K562 (cell line): Measurements from ENCODE around the gene CCNL1. TPM values are rescaled to one million over a fixed set of nuclear protein-coding genes. Genes with fewer than 3 reads are reported as not detected.

Experiments used
- ATAC-seq: fragments of 200-7000 bp; cut with Tn5 transposase; 3 replicates; pipeline ENCODE4 v1.9.1; 2020; ENCODE audit warnings: moderate library complexity
- BruUV-seq: library from RNA; stranded (reverse); fragments of 400-500 nt; replicated peaks from 2 replicates; lab custom pipeline; 2021; lab: Mats Ljungman, UMichigan
- CTCF ChIA-PET: fragments of 300-600 bp; formaldehyde crosslinking; extraction: SDS; loops from one replicate; lab custom pipeline; 2021; ENCODE audit warnings: low intra/inter-chr PET ratio; lab: Yijun Ruan, JAX
- POLR2A ChIA-PET: fragments of 300-600, 350-650 bp; sonication (Branson Sonifier 250); formaldehyde crosslinking; extraction: SDS; loops from one replicate; lab custom pipeline; 2021; ENCODE audit warnings: antibody characterized with exemption, inconsistent platforms; lab: Yijun Ruan, JAX
- DNase-seq, 4 experiments: peaks; one replicate each; pipeline versions ENCODE4 v3.0.0 to v3.0.0-alpha.2; 2011 to 2018; ENCODE audit warnings: low spot score in 3 of 4, mixed read lengths in 3 of 4; ENCODE audit errors: extremely low read depth in 1 of 4
- FAIRE-seq: peaks from 2 replicates; lab custom pipeline; 2011; peaks lifted over from hg19 to GRCh38; lab: Jason Lieb, UNC
- H2AFZ ChIP-seq: 2 replicates; pipeline ENCODE4 v1.6.0; 2011; ENCODE audit warnings: low read depth, low read length, control low read depth, inconsistent platforms
- H3K27ac ChIP-seq: fragments of 200-600 bp; 3 replicates; pipeline ENCODE4 v1.8.0; 2011; ENCODE audit warnings: low read depth, mild to moderate bottlenecking, control low read depth, inconsistent platforms, low read length, moderate library complexity, mixed read lengths; ENCODE audit errors: extremely low read depth
- H3K27me3 ChIP-seq, 2 experiments: fragments of 300-600 bp in 1 of 2; 2 replicates in 1 of 2; 3 replicates in 1 of 2; pipeline versions ENCODE4 v1.6.0 to v1.8.0; 2011; ENCODE audit warnings: inconsistent platforms in 2 of 2, low read length in 2 of 2, mild to moderate bottlenecking in 1 of 2, mixed read lengths in 1 of 2, moderate library complexity in 1 of 2; ENCODE audit not compliant: control insufficient read depth in 2 of 2, insufficient read depth in 2 of 2
- H3K36me3 ChIP-seq: fragments of 300-600 bp; 3 replicates; pipeline ENCODE4 v1.8.0; 2011; ENCODE audit warnings: mild to moderate bottlenecking, low read length, inconsistent platforms; ENCODE audit not compliant: control insufficient read depth, insufficient read depth
- H3K4me1 ChIP-seq, 2 experiments: fragments of 200-600 bp in 1 of 2; replicated peaks in 1 of 2; 2 replicates in 1 of 2; 3 replicates in 1 of 2; pipeline versions ENCODE4 v1.5.1 to v1.8.0; 2011; ENCODE audit warnings: inconsistent platforms in 2 of 2, low read length in 2 of 2, mild to moderate bottlenecking in 1 of 2, mixed read lengths in 1 of 2, moderate library complexity in 1 of 2; ENCODE audit not compliant: control insufficient read depth in 2 of 2, insufficient read depth in 2 of 2
- H3K4me2 ChIP-seq: 2 replicates; pipeline ENCODE4 v1.6.1; 2011; ENCODE audit warnings: low read length, control low read depth, inconsistent platforms, mixed read lengths; ENCODE audit not compliant: insufficient read depth
- H3K4me3 ChIP-seq: fragments of 200-600 bp; sonication (generic), shearing (Covaris generic); 2 replicates; pipeline ENCODE4 v1.5.1; 2016; ENCODE audit warnings: control low read depth, inconsistent platforms
- H3K79me2 ChIP-seq: fragments of 200-600 bp; 3 replicates; pipeline ENCODE4 v1.8.0; 2011; ENCODE audit warnings: low read length, inconsistent platforms; ENCODE audit not compliant: control insufficient read depth, insufficient read depth
- H3K9ac ChIP-seq, 2 experiments: 2 replicates each; pipeline versions ENCODE4 v1.6.0 to v1.6.1; 2011; ENCODE audit warnings: low read depth in 2 of 2, low read length in 2 of 2, control low read depth in 1 of 2, inconsistent platforms in 1 of 2, mild to moderate bottlenecking in 1 of 2, mixed read lengths in 1 of 2; ENCODE audit not compliant: insufficient read depth in 1 of 2
- H3K9me1 ChIP-seq: one replicate; pipeline ENCODE4 v1.6.0; 2011; ENCODE audit warnings: inconsistent platforms, mild to moderate bottlenecking, low read length, moderate library complexity; ENCODE audit not compliant: control insufficient read depth, insufficient read depth
- H3K9me3 ChIP-seq: replicated peaks from 2 replicates; pipeline ENCODE4 v1.5.1; 2011; ENCODE audit warnings: low read depth, low read length, inconsistent platforms; ENCODE audit not compliant: control insufficient read depth, insufficient read depth
- H4K20me1 ChIP-seq: replicated peaks from 2 replicates; pipeline ENCODE4 v1.6.1; 2011; ENCODE audit warnings: low read length, inconsistent platforms, mixed read lengths; ENCODE audit not compliant: control insufficient read depth, insufficient read depth
- ERF ChIP-seq: fragments of 450-650 bp; formaldehyde crosslinking; IDR thresholded peaks from 2 replicates; pipeline ENCODE4 v1.4.0; 2020; ENCODE audit warnings: mild to moderate bottlenecking, mixed read lengths
- KLF13 ChIP-seq: fragments of 450-650 bp; IDR thresholded peaks from 2 replicates; pipeline ENCODE4 v1.6.1; 2016; ENCODE audit warnings: missing genetic modification characterization, low read depth, mild to moderate bottlenecking, missing compliant biosample characterization, moderate library complexity, borderline replicate concordance
- MTF1 ChIP-seq: fragments of 250-450 bp; sonication (Bioruptor Pico); IDR thresholded peaks from 2 replicates; pipeline ENCODE4 v1.9.0; 2021; ENCODE audit warnings: moderate library complexity, mild to moderate bottlenecking, inconsistent platforms, borderline replicate concordance
- NCOR1 ChIP-seq: fragments of 450-650 bp; IDR thresholded peaks from 2 replicates; pipeline ENCODE4 v1.6.1; 2016; ENCODE audit warnings: mild to moderate bottlenecking, moderate library complexity
- RB1 ChIP-seq: fragments of 450-650 bp; IDR thresholded peaks from 2 replicates; pipeline ENCODE4 v1.6.1; 2017; ENCODE audit warnings: low read depth, mild to moderate bottlenecking
- SMARCE1 ChIP-seq: fragments of 450-650 bp; IDR thresholded peaks from 2 replicates; pipeline ENCODE4 v1.7.1; 2016; ENCODE audit warnings: mild to moderate bottlenecking
- ZNF518B ChIP-seq: fragments of 250-450 bp; sonication (Bioruptor Pico); IDR thresholded peaks from 2 replicates; pipeline ENCODE4 v1.5.0; 2021; ENCODE audit warnings: mild to moderate bottlenecking, moderate library complexity
- WGBS: fragments of 100-300 bp; shearing (Covaris generic); methylation state at CpG from one replicate; pipeline ENCODE4 v1.1.6; 2016; ENCODE audit warnings: low coverage, mixed read lengths; ENCODE audit not compliant: insufficient coverage; ENCODE audit errors: missing lambda C conversion rate; 5-methylcytosine and 5-hydroxymethylcytosine counted together
- in situ Hi-C: fragments of 300-500 bp; cut with MboI; formaldehyde crosslinking; loops from 4 replicates; pipeline ENCODE4 v1.15.0; 2018; ENCODE audit warnings: inconsistent platforms, mixed read lengths
- intact Hi-C: fragments of 100-400 bp; cut with micrococcal nuclease; formaldehyde crosslinking; loops from 2 replicates; pipeline ENCODE4 v1.14.2; 2022
- polyA plus RNA-seq, 8 experiments: library from polyadenylated mRNA; depleted of rRNA in 4 of 8; stranded (reverse) in 5 of 8; unstranded in 3 of 8; fragments of >200 nt; fragmentation: Nextera tagmentation in 2 of 8; fragmentation: Illumina TruSeq in 1 of 8; extraction: Ambion mirVana in 2 of 8; extraction: Trizol in 1 of 8; gene quantifications; 2 replicates each; pipeline versions ENCODE4 v1.2.1 to v1.2.3, GENCODE V29; 2011 to 2014; ENCODE audit warnings: inconsistent platforms in 1 of 8, missing spikeins in 1 of 8
- total RNA-seq, 7 experiments: library from RNA; depleted of rRNA in 6 of 7; stranded (reverse); fragments of >200 nt in 6 of 7; fragmentation: Illumina TruSeq in 2 of 7; extraction: Trizol in 2 of 7; gene quantifications; 2 replicates each; pipeline versions ENCODE4 v1.2.1 to v1.2.3, GENCODE V29; 2011 to 2021; ENCODE audit warnings: low replicate concordance in 1 of 7
- TF ChIP-seq, protein P1 (sequence below): fragments of 200-800 bp; sonication (Bioruptor generic); IDR thresholded peaks from 2 replicates; pipeline ENCODE4 v1.6.1; 2016; ENCODE audit warnings: missing genetic modification characterization, missing compliant biosample characterization

The CCNL1 gene
- total and polyA plus RNA-seq, 9 of the 15 experiments (the other 6 are each of a cell fraction or from before 2014, with no cell fraction given) = 16.1 to 186 (median 132) TPM

DNA sequence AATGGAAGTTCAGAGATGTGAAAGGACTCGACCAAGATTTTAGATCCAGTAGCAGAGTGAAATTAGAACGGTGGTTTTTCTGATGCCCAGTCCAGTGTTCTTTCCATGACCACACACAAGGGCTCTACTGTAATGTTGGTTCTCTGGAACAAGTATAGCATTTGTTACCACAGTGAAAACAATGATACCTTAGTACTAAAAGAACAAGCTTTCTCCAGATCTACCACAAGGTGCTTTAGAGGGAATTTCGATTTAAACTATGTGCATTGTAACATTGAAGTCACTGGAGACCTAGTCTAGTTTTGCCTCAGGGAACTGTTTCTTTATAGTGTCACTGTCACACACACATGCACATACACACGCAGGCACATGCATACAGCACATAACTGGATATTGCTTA is 12.8 kb upstream of the CCNL1 start:
- peaks cover 27% of the 10 kb centered on the region for H3K79me2 ChIP-seq
- no peak for TF ChIP-seq NCOR1
- no peak for TF ChIP-seq ERF (CRISPR knock-in tag)
- no peak for TF ChIP-seq ZNF518B (CRISPR knock-in tag)
- TF ChIP-seq KLF13 (tag) = no peak
- no peak for TF ChIP-seq SMARCE1
- no peak for TF ChIP-seq MTF1 (CRISPR knock-in tag)
- TF ChIP-seq RB1 = no peak
- TF ChIP-seq, protein P1, sequence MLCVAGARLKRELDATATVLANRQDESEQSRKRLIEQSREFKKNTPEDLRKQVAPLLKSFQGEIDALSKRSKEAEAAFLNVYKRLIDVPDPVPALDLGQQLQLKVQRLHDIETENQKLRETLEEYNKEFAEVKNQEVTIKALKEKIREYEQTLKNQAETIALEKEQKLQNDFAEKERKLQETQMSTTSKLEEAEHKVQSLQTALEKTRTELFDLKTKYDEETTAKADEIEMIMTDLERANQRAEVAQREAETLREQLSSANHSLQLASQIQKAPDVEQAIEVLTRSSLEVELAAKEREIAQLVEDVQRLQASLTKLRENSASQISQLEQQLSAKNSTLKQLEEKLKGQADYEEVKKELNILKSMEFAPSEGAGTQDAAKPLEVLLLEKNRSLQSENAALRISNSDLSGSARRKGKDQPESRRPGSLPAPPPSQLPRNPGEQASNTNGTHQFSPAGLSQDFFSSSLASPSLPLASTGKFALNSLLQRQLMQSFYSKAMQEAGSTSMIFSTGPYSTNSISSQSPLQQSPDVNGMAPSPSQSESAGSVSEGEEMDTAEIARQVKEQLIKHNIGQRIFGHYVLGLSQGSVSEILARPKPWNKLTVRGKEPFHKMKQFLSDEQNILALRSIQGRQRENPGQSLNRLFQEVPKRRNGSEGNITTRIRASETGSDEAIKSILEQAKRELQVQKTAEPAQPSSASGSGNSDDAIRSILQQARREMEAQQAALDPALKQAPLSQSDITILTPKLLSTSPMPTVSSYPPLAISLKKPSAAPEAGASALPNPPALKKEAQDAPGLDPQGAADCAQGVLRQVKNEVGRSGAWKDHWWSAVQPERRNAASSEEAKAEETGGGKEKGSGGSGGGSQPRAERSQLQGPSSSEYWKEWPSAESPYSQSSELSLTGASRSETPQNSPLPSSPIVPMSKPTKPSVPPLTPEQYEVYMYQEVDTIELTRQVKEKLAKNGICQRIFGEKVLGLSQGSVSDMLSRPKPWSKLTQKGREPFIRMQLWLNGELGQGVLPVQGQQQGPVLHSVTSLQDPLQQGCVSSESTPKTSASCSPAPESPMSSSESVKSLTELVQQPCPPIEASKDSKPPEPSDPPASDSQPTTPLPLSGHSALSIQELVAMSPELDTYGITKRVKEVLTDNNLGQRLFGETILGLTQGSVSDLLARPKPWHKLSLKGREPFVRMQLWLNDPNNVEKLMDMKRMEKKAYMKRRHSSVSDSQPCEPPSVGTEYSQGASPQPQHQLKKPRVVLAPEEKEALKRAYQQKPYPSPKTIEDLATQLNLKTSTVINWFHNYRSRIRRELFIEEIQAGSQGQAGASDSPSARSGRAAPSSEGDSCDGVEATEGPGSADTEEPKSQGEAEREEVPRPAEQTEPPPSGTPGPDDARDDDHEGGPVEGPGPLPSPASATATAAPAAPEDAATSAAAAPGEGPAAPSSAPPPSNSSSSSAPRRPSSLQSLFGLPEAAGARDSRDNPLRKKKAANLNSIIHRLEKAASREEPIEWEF (CRISPR knock-in tag) = no peak
- TF ChIP-seq, all 486 proteins: peak for 0
- FAIRE-seq (no peak), ATAC-seq (no peak), DNase-seq (no peak)
- H3K9me1 ChIP-seq = no peaks in the 10 kb centered on the region
- peak overlapping the region; percentile 65 for H2AFZ ChIP-seq
- H3K9ac ChIP-seq = no peak overlapping the region
- no peaks in the 10 kb centered on the region for H3K36me3 ChIP-seq
- H3K27me3 ChIP-seq = no peaks in the 10 kb centered on the region
- H3K4me3 ChIP-seq = no peak overlapping the region
- intact Hi-C loops = no loop called here
- BruUV-seq = no TSS peak
- 72% methylated on average over 4 of the region's 4 CpGs for WGBS
- CTCF ChIA-PET = no interaction called here
- H4K20me1 ChIP-seq = no peaks in the 10 kb centered on the region
- POLR2A ChIA-PET = interaction anchor here (7.8 kb wide), 1 partner anchor 11 kb away, joined by 272 read pairs; the partner anchor contains the start of gene CCNL1
- in situ Hi-C loops = no loop called here
- H3K4me2 ChIP-seq = no peak overlapping the region
- H3K27ac ChIP-seq = no peak overlapping the region
- peaks cover 11 to 17% of the 10 kb centered on the region in 2 experiments for H3K4me1 ChIP-seq
- H3K9me3 ChIP-seq = no peaks in the 10 kb centered on the region
